Measurements from ENCODE around the gene DLX3. TPM values are rescaled to one million over a fixed set of nuclear protein-coding genes. Genes with fewer than 3 reads are reported as not detected.

The DLX3 gene
- total and polyA plus RNA-seq, 2 of the 8 experiments (the other 6 are each of a cell fraction or from before 2014, with no cell fraction given), result 0.15 to 0.20 TPM

GRCh38 chr17:49964303-49964768 lies 30.7 kb downstream of the DLX3 start (continued):
- TF ChIP-seq FOSL1 (IDR thresholded peaks at IDR 0.05; ENCODE audit: insufficient read depth, low read depth, low read length), result no peak
- peak; percentile 63; the same call in 1 of the 2 replicates for TF ChIP-seq SUZ12 (IDR thresholded peaks at IDR 0.05; ENCODE audit: low read length)
- TF ChIP-seq BRCA1 (IDR thresholded peaks at IDR 0.05; ENCODE audit: low read depth, low read length), result no peak
- TF ChIP-seq BACH1 (IDR thresholded peaks at IDR 0.05; ENCODE audit: low read length), result no peak
- TF ChIP-seq KDM5A (IDR thresholded peaks at IDR 0.05; ENCODE audit: low read length), result no peak
- TF ChIP-seq TAF1 (IDR thresholded peaks at IDR 0.05; ENCODE audit: low read depth, low read length), result no peak
- no peak for TF ChIP-seq MAX (IDR thresholded peaks at IDR 0.05)
- TF ChIP-seq TCF12 (IDR thresholded peaks at IDR 0.05; ENCODE audit: low read depth, low read length), result 0 out of 2 replicates have a peak, but pooled peaks have one; percentile 3
- no peak for TF ChIP-seq ASH2L (IDR thresholded peaks at IDR 0.05; ENCODE audit: low read length)
- TF ChIP-seq JUN (IDR thresholded peaks at IDR 0.05; ENCODE audit: low read depth, low read length), result no peak
- TF ChIP-seq USF2 (IDR thresholded peaks at IDR 0.05; ENCODE audit: low read length), result no peak
- no peak for TF ChIP-seq PHF8 (conservative IDR thresholded peaks at IDR 0.05; ENCODE audit: low read depth, low read length)
- TF ChIP-seq SIN3A (conservative IDR thresholded peaks at IDR 0.05 in 1 of 2, IDR thresholded peaks at IDR 0.05 in 1 of 2; ENCODE audit: low read depth in 1 of 2, low read length in 2 of 2), result no peak
- no peak for TF ChIP-seq POLR2AphosphoS5 (IDR thresholded peaks at IDR 0.05; ENCODE audit: low read depth, low read length)
- no peak for TF ChIP-seq SAP30 (IDR thresholded peaks at IDR 0.05; ENCODE audit: insufficient read depth, insufficient replicate concordance, low read length)
- no peak for TF ChIP-seq KDM4A (IDR thresholded peaks at IDR 0.05; ENCODE audit: low read depth, low read length, severe bottlenecking)
- TF ChIP-seq EZH2 (IDR thresholded peaks at IDR 0.05; ENCODE audit: low read depth, low read length, severe bottlenecking), result peak; percentile 81
- TF ChIP-seq RNF2 (IDR thresholded peaks at IDR 0.05; ENCODE audit: borderline replicate concordance, low read depth, low read length, missing control alignments, poor library complexity, severe bottlenecking), result peak; percentile 97
- TF ChIP-seq RAD21 (IDR thresholded peaks at IDR 0.05 in 1 of 2, conservative IDR thresholded peaks at IDR 0.05 in 1 of 2; ENCODE audit: low read depth in 2 of 2, low read length in 2 of 2), result no peak
- TF ChIP-seq HDAC6 (IDR thresholded peaks at IDR 0.05; ENCODE audit: low read depth, low read length), result no peak
- no peak for TF ChIP-seq TEAD4 (IDR thresholded peaks at IDR 0.05; ENCODE audit: low read depth, low read length)
- no peak for TF ChIP-seq RXRA (IDR thresholded peaks at IDR 0.05; ENCODE audit: insufficient read depth, low read depth, low read length)
- TF ChIP-seq CEBPB (IDR thresholded peaks at IDR 0.05; ENCODE audit: low read depth, low read length), result no peak
